GM12878 (cell line): ENCODE measurements around the gene NSD2.

Source experiments
- ATF7 ChIP-seq: fragments of 450-650 bp; IDR thresholded peaks from 2 replicates; pipeline ENCODE4 v1.6.1; 2016; ENCODE audit warnings: low read depth, mild to moderate bottlenecking
- CEBPB ChIP-seq, 2 experiments: fragments of 150-350 bp in 1 of 2; IDR thresholded peaks; 2 replicates each; pipeline ENCODE4 v1.6.1; 2012 to 2014; ENCODE audit warnings: low read depth in 2 of 2, low read length in 2 of 2, borderline replicate concordance in 1 of 2, inconsistent platforms in 1 of 2
- CHD2 ChIP-seq: IDR thresholded peaks from 2 replicates; pipeline ENCODE4 v1.6.1; 2011; ENCODE audit warnings: low read depth, low read length, improper control_type of control experiment, borderline replicate concordance
- EZH2 ChIP-seq: IDR thresholded peaks from 2 replicates; pipeline ENCODE4 v1.6.1; 2012; ENCODE audit warnings: low read depth, mild to moderate bottlenecking, control low read depth, inconsistent platforms, low read length, borderline replicate concordance; ENCODE audit not compliant: control insufficient read depth
- GABPA ChIP-seq: IDR thresholded peaks from 2 replicates; pipeline ENCODE4 v1.6.1; 2014; ENCODE audit warnings: antibody characterized with exemption, low read depth, mild to moderate bottlenecking, inconsistent platforms
- NFYB ChIP-seq: IDR thresholded peaks from 2 replicates; pipeline ENCODE4 v1.6.1; 2011; ENCODE audit warnings: low read depth, mild to moderate bottlenecking, low read length, improper control_type of control experiment, moderate library complexity; ENCODE audit not compliant: insufficient read depth
- SIN3A ChIP-seq: IDR thresholded peaks from 2 replicates; pipeline ENCODE4 v1.6.1; 2012; ENCODE audit warnings: low read depth, low read length, improper control_type of control experiment
- ZNF274 ChIP-seq: IDR thresholded peaks from one replicate; pipeline ENCODE4 v1.8.0; 2011; ENCODE audit not compliant: insufficient read length, insufficient read depth
- TF ChIP-seq, protein P1 (sequence below), 3 experiments: IDR thresholded peaks in 2 of 3; conservative IDR thresholded peaks in 1 of 3; 2 replicates each; pipeline ENCODE4 v1.5.1; 2011; ENCODE audit warnings: low read depth in 3 of 3, low read length in 3 of 3, mild to moderate bottlenecking in 3 of 3, control low read depth in 2 of 3, moderate library complexity in 2 of 3, inconsistent platforms in 1 of 3, mixed read lengths in 1 of 3; ENCODE audit not compliant: control insufficient read depth in 2 of 3, insufficient read depth in 1 of 3; ENCODE audit errors: extremely low read depth in 1 of 3
- TF ChIP-seq, protein P2 (sequence below): IDR thresholded peaks from 2 replicates; pipeline ENCODE4 v1.6.1; 2012; ENCODE audit warnings: low read depth, low read length, improper control_type of control experiment

- no peak for TF ChIP-seq EZH2
- TF ChIP-seq GABPA, result no peak
- TF ChIP-seq, protein P1, sequence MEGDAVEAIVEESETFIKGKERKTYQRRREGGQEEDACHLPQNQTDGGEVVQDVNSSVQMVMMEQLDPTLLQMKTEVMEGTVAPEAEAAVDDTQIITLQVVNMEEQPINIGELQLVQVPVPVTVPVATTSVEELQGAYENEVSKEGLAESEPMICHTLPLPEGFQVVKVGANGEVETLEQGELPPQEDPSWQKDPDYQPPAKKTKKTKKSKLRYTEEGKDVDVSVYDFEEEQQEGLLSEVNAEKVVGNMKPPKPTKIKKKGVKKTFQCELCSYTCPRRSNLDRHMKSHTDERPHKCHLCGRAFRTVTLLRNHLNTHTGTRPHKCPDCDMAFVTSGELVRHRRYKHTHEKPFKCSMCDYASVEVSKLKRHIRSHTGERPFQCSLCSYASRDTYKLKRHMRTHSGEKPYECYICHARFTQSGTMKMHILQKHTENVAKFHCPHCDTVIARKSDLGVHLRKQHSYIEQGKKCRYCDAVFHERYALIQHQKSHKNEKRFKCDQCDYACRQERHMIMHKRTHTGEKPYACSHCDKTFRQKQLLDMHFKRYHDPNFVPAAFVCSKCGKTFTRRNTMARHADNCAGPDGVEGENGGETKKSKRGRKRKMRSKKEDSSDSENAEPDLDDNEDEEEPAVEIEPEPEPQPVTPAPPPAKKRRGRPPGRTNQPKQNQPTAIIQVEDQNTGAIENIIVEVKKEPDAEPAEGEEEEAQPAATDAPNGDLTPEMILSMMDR (IDR thresholded peaks at IDR 0.05 in 2 of 3, conservative IDR thresholded peaks at IDR 0.05 in 1 of 3; ENCODE audit: control insufficient read depth in 2 of 3, extremely low read depth in 1 of 3, insufficient read depth in 1 of 3, low read depth in 3 of 3, low read length in 3 of 3), result no peak
- TF ChIP-seq, protein P2, sequence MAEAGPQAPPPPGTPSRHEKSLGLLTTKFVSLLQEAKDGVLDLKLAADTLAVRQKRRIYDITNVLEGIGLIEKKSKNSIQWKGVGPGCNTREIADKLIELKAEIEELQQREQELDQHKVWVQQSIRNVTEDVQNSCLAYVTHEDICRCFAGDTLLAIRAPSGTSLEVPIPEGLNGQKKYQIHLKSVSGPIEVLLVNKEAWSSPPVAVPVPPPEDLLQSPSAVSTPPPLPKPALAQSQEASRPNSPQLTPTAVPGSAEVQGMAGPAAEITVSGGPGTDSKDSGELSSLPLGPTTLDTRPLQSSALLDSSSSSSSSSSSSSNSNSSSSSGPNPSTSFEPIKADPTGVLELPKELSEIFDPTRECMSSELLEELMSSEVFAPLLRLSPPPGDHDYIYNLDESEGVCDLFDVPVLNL, result no peak
- TF ChIP-seq SIN3A, result no peak
- TF ChIP-seq ATF7, result no peak
- TF ChIP-seq CEBPB (IDR thresholded peaks at IDR 0.05; ENCODE audit: borderline replicate concordance in 1 of 2, low read depth in 2 of 2, low read length in 2 of 2), result no peak
- TF ChIP-seq CHD2, result no peak
- no peak for TF ChIP-seq ZNF274
- TF ChIP-seq NFYB, result no peak
Observed at GRCh38 chr4:1945124-1945895, 74.1 kb downstream of the NSD2 start.
